Stimulated activated CD8-positive, alpha-beta memory T cell treated with anti-CD3 and anti-CD28 coated beads, Interleukin-4, amount 100 ng/mL, for 48 hours (primary cell): ENCODE measurements around the gene MUC6.

Source experiments
- DNase-seq: peaks from one replicate; pipeline ENCODE4 v3.0.0-alpha.2; 2020

Gene MUC6

DNA sequence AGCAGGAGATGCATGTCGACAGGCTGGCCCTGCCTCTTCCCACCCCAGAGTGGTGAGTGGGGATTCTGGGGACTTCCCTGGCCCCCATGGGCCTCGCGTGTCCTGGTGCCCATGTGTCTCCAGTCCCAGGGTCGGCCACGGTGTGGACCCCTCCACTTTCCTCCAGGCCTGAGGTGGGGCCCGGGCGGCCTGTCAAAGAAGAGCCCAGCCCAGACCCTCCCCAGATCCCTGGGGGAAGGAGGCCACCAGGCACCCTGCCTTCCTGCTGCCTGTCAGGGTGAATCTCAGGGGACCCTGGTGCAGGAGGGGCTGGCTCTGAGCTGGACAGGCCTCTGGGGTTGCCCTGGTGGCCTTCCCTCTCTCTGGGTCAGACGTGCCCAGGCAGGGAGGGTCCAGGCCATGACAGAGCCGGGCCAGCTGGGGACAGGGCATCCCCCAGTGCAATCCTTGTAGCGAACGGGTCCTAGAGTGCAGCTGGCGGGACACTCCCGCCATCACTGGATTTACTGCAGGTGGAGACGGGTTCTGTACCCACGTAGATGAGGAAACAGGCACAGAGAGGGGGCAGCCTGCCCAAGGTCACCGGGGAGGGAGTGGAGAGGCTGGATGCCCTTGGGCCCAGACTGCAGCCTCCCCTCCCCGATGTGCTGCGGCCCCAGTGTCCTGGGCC, 13.5 kb upstream of the MUC6 start:
- no peak for DNase-seq

DNA sequence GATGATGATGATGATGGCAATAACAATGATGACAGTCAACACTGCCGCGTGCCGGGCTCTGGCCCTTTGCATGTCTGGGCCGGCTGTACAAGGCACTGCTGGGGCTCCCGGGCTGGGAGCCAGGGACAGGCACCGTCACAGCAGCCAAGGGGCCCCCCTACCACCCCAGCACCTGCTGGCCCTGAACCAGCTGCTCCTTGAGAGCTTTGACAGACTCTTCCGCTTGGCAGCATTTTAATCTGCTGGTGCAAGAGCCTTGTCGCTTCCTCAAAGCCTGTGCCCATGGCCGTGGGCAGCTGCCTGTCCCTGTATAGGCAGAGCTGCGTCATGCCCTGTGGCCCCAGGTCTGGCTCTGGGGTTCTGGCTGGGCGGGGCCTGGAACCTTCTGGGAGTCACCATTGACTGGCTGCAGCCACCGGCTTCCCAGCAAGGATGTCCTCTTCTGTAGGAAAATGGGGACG, 12.9 kb upstream of the MUC6 start:
- no peak for DNase-seq

DNA sequence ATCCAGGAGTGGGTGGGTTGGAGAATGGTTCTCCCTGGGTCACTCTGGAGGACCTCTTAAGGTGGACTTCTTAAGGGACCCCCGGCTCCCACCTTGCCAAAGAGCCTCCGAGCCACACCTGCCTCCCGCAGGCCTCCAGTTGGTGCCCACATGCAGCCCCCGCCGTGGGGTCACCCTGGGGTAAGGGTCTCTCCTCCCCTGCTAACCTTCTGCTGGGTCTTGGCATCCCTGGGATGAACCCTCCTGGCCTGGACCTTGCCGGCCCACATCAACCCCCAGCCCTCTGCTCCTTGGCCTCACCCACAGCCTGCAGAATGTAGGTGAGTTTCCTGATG, 12.5 kb upstream of the MUC6 start:
- no peak for DNase-seq

DNA sequence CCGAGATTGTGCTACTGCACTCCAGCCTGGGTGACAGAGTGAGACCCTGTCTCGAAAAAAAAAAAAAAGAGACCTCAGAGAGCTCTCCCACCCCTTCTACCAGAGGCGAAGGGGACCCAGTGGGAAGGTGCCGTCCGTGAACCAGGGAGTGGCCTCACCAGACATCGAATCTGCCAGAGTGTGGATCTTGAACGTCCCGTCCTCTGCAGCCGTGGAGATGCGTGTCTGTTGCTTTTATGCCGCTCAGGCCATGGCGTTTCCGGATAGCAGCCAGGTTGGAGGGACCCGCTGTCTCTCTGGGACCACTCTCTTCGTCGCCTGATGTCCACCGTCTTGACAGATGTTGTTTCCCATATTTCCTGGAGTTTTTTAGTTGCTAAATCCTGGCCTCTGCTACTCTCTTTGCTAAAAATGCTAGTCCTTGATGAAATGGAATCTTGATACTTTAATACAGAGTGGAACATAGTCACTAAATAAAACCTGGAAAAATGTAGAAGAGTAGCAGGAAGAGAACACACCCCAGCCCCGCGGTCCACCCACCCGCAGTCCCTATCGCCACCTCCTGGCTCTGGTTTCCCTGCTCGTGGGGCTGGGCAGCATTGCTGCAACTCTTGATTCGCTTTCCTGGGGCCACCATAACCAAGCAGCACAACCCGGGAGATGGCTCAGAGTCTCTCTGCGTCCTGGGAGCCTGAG, 12.0 kb upstream of the MUC6 start:
- DNase-seq: no peak

DNA sequence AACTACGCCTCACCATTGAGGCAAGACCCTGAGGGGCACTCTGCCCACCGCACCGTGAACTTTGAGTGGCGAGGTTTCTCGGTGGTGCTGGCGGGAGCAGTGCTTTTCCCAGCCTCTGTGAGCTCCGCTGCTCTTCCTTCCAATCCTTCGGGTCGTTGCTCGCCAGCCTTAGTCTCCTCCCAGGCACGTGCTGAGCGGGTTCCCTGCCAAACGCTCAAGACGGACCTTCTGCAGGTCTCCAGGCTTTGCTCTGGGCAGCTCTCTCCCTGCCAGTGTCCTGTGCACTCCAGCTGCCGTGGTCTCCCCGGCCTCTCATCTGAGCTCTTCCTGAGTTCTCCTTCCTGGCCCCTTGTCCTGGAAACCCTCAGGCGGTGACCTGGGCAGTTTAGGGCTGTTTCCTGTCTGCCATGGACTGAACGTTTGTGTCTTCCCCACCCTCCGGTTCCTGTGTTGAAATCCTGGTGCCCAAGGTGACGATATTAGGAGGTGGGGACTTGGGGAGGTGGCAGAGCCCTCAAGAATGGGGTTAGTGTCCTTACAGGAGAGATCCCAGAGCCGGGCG, 11.2 kb upstream of the MUC6 start:
- DNase-seq: no peak

DNA sequence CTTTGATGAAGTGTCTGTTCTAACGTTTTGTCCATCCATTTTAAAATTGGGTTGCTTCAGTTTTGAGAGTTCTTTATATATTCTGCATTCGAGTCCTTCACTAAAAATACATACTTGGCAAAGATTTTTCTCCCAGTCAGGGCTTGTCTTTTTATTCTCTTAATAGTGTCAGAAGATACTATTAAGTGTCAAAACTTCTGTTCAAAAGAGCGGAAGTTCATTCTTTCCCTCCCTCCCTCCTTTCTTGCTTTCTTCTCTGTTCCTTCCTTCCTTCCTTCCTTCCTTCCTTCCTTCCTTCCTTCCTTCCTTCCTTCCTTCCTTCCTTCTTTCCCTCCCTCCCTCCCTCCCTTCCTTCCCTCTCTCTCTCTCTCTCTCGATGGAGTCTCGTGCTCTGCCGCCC, 7.6 kb upstream of the MUC6 start:
- no peak for DNase-seq

DNA sequence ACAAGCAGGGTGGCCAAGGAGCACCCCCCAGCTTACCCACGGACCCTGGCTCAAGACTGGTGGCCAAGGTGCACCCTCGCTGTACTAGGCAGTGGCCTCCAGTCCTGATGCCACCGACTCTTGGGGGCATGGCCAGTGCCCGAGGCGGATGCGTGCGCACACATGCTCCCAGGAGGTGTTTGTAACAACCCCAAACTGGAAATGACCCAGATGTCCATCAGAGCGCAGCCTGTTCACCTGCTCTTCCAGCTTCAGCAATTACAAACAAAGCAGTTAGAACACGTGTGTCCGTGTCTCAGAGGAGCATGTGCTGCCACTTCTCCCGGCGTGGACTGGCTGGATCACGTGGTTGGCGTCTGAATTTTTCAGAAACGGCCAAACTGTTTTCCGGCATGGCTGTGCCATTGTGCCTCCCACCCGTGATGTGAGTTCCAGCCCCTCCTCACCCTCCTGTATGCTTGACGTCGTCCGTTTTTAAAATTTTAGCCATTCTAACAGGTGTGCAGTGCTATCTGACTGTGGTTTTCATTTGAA, 7.1 kb upstream of the MUC6 start:
- no peak for DNase-seq

DNA sequence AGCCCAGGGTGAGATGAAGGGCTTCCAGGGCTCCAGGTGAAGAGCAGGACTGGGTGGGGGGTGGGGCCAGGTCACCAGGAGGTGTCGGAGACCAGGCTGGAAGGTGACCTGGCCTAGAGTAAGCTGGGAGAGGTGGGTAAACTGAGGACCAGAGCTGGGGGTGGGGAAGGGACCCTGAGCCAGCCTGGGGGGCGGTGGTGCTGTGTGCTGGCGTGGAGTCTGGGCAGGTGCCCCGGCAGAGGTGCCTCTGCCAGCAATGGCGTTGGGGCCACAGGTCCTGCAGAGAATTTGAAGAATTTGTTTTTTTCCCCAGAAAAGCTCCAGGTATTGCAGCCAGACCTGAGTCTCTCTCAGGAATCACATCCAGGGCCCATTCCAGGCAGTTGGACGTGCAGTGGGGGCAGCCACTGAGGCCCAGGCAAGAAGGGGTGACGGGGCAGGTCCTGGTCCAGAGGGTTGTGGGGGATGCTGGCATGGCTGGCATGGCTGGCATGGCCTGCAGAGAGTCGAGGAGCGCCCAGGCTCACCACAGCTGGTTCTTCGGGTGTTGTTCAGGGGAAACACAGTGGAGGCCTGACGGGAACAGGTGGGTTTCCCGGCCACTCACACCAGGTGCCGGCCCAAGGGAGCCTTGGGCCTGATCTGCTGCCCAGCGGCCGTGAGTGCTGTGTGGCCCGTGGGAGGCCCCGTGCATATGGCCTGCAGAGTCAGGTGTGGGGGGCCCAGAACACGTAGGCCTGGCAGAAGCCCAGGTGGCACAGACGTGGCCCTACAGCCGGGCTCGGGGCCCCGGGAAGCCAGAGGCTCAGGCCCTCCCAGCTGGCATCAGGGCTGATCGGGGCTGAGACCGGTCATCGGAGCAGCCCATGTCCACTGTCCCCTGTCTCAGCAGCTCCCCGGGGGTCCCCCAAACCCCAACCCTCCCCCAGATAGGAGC, 6.4 kb upstream of the MUC6 start:
- no peak for DNase-seq

DNA sequence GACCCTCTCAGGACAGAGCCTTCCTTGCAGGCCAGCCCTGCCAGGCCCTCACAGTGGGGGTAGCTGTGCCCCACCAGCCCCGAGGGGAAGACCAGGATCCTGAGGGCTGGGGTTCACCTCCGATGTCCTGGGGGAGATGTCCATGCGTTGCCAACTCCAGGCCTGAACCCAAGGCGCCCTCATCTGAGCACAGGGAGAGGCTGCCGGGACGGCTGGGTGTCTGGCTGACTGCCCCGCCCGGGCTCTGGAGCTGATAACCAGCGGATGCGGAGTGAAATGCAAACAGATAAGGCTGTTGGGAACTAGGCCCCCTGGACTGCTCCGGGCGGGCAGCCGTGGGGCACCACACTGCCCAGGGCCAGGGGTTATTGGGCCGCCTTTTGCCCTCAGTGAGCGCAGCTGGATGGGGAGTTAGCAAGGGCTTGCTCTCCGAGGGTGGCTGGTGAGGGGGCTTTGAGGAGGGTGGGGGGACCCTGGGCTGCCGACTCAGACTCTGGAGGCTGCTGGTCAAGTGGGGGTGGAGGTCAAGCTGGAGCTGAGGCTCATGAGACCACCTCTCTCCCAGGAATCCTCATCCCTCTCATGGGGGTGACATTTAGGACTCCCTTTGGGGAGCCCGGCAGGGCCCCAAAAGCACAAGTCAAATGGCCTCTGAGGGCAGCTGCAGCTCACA, 5.6 kb upstream of the MUC6 start:
- no peak for DNase-seq

DNA sequence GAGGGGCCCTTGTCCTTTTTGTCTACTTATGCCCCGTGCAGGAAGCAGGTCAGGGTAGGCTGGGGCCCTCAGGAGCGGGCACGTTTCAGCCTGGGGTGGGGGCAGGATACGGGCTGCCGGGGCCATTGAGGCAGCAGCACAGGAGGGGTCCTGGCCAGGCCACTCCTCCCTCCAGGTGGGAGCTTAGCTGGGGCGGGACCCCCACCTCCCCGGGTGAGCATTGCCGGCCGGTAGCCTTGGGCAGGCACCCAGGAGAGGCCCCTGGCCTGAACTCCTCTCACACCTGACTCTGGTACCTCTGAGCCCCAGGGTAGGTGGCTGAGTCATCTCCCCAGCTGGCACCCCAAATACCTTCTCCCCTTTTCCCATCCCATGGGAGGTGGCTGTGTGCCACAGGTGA, 5.0 kb upstream of the MUC6 start:
- no peak for DNase-seq

DNA sequence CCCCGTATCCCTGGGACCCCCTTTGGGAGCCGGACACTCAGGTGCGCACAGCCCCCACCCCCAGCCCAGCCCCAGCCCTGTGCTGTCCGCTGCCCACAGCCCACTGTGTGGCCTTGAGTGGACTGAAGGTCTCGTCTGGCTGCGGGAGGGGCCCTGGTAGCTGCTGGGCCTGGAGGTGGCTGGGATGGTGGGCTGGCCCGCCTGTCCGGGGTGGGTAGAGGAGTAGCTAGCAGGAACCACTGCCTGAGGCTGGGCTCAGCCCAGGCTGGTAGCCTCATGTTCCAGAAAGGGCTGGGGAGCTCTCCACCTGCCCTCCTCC, 4.6 kb upstream of the MUC6 start:
- DNase-seq: no peak

DNA sequence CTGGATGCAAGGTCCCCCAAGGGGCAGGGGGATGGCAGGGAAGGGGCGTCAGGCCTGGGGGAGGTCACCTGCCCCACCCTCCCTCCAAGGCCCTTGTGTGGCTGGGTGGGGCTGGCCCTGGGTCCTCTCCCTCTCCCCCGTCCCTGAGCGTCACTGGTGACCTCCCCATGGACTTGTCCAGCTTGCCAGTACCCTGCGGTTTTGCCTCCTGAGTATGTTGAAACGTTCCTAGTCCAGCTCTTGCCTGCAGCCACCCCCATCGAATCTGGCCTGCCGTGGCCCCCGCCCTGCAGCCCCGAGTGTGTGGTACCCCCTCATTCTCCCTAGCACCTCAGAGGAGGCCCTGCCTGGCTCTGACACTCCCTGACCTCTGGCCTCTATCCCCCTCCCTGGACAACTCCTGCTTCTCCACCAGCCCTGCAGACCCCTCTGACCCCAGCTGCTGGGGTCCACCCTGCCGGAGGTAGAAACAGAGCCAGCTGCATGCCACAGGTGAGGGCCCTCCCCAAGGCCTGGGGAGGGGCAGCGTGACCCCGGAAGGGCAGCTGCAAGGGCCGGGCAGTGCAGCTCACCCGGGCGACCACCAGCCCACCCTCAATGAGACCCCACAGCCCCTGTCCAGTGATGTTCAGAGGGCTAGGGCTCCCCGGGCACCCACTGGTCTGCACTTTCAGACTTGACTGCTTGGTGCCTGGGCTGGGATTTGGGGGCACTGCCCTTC, 4.1 kb upstream of the MUC6 start:
- DNase-seq: no peak

DNA sequence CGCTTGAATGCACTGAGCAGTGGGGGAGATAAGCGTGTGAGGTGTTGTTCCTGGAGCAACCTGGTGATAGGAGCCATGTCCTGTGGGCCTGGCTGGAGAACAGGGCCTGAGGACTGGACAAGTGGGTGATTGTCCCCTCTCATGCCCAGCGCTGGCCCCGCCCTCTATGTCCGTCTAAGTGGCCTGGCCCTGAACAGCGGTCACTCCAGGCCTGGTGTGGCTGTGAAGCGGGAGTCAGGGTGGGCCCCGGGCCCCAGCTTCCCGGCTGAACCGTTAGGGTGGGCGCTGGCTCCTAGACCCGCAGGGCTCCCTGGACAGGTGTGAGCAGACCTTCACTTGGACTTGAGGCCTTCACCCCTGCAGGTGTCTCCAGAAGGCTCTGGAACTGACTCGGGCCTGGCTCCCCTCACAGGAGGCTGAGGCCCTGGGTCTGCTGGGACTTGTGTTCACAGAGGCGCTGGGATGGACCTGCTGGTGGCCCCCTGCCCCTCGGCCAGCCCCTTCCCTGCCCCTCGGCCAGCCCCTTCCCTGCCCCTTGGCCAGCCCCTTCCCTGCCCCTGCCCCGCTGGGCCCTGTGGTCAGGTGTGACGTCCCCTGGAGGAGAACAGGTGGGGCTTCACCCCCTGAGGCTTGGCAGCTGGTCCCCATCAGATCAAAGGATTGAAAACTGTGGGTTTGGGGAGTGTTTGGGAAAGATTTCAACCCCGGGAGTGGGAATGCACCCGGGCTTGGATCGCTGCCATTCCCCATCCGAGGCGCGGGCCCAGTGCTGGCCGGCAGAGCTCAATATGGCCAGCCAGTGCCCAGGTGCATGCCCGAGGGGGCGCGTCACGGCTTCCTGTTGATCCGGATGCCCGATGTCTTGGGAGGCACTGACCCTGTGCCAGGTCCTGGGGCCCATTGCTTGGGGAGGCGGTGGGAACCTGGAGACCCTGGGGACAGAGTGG, 3.2 kb upstream of the MUC6 start:
- DNase-seq: no peak

DNA sequence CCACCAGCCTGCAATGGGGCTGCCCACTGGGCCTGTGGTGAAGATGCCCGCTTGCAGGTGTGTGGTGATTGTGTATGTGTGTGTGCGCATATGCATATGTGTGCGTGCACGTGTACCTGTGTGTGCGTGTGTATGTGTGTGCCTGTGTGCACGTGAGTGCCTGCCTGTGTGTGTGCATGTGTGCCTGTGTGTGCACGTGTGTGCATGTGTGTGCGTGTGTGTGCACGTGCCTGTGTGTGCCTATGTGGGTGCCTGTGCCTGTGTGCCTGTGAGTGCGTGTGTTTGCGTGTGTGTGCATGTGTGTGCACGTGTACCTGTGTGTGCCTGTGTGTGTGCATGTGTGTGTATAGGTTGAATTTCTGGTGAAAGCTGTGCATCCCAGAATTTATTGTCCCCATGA, 2.4 kb upstream of the MUC6 start:
- no peak for DNase-seq

DNA sequence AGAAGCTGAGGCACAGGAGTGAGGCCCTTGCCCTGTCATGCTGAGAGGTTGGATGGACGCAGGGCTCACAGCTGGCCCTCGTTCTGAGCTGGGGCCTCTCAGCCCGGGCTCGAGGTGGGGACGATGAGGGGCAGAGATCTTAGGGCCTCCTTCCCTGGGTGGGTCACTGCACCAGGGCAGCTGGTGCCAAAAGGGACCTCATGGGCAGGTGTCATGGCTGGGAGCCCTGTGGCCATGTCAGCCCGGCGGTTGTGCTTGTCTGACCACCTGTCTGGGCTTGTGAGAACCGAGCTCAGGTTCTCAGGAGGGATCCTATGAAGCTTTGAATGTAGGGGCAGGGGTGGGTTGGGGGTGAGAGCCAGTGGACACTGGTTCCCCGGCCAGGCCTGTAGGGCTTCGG, 1.8 kb upstream of the MUC6 start:
- no peak for DNase-seq

DNA sequence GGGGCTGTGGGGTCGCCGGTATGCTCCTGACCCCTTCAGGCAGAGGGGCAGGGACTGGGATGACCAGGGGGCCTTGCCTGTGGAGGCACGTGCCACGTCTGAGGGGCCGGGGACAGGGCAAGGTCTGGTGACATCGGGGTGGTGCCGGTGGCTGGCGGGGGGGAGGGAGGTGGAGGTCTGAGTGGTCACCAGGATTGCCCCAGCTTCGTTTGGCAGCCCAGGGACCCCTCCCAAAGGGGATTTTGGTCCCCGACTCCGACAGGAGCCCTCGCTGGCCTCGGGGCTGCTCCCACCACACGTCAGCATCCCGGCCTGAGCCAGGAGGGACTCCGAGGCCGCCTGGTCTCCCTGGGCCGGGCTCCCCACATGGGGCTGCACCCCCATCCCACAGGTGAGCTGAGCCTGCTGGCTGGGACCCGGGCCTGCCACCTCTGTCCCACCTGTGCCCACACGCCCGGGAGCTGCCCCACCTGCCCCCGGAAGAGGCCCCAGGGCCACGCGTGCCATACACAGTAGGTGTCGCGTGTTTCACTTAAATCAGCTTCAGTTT, 1.1 kb upstream of the MUC6 start:
- DNase-seq: no peak

DNA sequence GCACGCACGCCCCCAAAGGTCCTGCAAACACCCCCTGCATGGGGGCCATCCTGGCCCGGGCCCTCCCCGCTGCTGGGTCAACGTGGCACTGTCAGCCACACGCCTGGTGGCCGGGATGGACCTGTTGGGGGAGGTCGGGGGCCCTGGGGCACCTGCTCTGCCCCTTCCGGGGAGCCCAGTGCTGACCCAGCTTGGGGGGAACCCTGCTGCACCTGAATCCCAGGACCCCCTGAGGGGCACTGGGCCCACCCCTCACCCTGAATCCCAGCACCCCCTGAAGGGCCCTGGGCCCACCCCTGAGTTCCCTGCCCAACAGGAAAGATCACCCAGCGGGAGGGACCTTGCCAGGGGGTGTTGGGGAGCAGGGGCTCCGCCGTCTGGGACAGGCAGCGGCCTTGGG, 413 bp upstream of the MUC6 start:
- no peak for DNase-seq

DNA sequence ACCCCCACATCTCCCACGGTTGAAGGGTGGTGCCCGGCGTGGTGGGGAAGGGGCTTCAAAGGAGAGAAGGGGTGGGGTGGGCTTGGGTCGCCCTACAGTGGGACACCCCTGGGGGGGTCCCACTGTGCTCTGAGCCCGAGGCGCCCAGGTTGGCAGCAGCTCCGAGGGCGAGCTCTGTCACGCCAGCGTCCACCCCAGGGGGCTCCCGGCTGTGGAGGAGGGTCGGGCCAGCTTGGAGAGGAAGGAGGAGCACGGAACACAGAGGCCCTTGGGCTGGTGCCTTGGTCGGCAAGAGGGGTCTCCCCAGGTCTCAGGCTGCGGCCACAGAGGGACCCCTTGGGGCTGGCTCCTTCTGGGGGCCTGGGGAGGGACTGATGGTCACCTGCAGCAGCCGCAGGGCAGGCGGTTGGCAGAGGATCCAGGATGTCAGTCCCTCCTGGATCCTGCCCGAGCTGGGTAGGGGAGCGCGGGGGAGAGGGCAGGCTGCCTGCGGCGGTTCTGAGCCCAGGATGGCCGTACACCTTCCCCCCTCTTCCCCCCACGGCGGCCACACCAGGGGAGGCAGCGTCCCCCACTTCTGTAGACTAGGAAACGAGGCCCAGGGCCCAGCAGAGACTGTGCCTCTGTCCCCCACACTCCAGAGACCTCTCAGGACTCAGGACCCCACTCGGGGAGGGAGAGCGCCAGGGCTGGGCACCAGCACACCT, 788 bp downstream of the MUC6 start:
- DNase-seq: no peak

DNA sequence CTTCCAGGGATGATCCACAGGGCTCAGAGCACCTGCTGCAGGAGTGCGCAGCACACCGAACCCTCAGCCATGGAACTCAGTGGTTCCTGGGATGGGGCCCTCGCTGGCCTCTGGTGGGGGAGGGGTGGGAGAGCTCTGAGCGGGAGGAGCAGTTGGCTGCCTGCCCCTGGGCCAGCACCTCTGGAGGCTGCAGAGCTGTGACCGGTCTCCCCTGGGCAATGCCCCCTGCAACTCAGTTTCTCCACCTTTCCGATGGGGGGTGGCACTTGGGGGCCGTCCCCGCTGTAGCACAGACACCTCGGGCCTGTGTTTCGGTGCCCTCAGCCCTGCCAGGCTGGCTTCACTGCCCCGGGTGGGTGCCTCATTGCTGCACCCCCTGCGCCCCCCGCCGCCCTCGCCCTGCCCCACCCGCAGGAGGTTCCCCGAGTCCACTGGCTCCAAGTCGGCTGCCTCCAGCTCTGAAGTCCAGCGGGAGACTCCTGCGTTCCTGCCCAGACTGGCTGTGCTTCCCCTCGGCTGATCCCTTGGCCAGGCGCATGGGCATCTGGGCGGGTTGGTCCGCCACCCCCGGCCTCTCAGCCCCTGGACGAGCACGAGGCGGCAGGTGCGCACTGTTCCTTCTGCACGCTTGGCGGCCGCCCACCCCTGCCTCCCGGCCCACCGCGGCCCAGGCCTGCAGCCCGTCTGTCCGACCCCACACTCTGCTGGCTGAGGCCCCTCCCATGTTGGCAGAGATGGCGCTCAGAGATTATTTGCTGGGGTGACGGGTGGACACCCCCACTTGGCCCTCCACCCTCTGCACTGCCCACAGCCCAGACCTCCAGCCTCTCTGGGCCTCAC, 1.8 kb downstream of the MUC6 start:
- DNase-seq: no peak
